Measurements from ENCODE around the gene ZNF789. TPM values are rescaled to one million over a fixed set of nuclear protein-coding genes. Genes with fewer than 3 reads are reported as not detected.

Gene ZNF789
- total and polyA plus RNA-seq, 10 of the 15 experiments (the other 5 are each of a cell fraction or from before 2014, with no cell fraction given): 5.6 to 44.6 (median 21.3) TPM

DNA sequence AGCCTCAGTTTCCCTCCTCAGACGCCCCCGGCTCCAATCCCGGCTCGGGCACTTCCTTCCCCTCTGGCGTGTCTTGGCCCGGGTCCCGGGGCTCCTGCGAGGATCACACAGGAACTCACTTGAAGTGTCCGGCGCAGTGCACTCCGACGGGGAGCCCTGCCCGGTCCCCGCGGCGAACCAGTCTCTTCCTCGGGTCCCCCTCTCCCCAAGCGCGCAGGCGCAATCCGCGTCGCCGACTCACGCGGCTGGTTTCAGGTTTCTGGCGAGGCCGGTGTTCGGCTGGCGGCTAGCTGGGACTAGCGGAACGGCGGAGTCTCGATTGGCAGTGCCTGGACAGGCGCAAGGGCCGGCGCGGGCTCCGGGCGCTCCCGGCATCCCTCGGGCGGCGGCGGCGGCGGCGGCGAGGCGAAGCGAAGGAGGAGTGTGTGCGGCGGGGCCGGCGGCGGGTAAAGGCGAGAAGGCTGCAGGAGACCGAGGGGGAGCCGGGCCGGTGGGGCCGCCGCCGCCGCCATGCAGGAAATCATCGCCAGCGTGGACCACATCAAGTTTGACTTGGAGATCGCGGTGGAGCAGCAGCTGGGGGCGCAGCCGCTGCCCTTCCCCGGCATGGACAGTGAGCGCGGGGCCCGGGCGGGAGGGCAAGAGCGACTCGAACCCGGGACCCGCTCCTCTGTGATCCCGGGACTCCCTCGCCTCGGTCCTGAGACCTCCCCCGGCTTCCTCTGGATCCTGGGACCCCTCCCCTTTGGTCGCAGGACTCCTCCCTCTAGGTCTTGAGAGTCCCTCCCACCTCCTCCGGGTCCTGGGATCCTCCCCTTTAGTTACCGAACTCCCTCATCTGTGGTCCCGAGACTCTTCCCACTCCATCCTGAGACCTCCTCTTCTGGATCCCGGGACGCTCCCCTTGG, 33.9 kb upstream of the ZNF789 start, which contains the start of the genes CPSF4 and PTCD1 (continued):
- TF ChIP-seq, protein P1, sequence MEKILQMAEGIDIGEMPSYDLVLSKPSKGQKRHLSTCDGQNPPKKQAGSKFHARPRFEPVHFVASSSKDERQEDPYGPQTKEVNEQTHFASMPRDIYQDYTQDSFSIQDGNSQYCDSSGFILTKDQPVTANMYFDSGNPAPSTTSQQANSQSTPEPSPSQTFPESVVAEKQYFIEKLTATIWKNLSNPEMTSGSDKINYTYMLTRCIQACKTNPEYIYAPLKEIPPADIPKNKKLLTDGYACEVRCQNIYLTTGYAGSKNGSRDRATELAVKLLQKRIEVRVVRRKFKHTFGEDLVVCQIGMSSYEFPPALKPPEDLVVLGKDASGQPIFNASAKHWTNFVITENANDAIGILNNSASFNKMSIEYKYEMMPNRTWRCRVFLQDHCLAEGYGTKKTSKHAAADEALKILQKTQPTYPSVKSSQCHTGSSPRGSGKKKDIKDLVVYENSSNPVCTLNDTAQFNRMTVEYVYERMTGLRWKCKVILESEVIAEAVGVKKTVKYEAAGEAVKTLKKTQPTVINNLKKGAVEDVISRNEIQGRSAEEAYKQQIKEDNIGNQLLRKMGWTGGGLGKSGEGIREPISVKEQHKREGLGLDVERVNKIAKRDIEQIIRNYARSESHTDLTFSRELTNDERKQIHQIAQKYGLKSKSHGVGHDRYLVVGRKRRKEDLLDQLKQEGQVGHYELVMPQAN (conservative IDR thresholded peaks at IDR 0.05): peak; percentile 88
- TF ChIP-seq POU2F2 (IDR thresholded peaks at IDR 0.05; ENCODE audit: borderline replicate concordance, low read depth, low read length) (peak; percentile 74; the same call in 2 of the 3 replicates), TCF12 (IDR thresholded peaks at IDR 0.05; ENCODE audit: low read depth, low read length) (peak; percentile 58; the same call in 1 of the 2 replicates), HDAC2 (IDR thresholded peaks at IDR 0.05) (no peak), SMAD5 (IDR thresholded peaks at IDR 0.05; ENCODE audit: low read depth) (peak; percentile 29; the same call in 1 of the 2 replicates), TBL1XR1 (IDR thresholded peaks at IDR 0.05; ENCODE audit: low read depth, low read length) (no peak; the same call in 1 of the 2 replicates), SP1 (IDR thresholded peaks at IDR 0.05; ENCODE audit: low read depth, low read length) (peak; percentile 52), KAT2A (conservative IDR thresholded peaks at IDR 0.05; ENCODE audit: control insufficient read depth, low read depth, low read length) (no peak), MEF2A (IDR thresholded peaks at IDR 0.05; ENCODE audit: insufficient read depth, low read depth, low read length) (peak; percentile 35; the same call in 1 of the 2 replicates)
- TF ChIP-seq, protein P2, sequence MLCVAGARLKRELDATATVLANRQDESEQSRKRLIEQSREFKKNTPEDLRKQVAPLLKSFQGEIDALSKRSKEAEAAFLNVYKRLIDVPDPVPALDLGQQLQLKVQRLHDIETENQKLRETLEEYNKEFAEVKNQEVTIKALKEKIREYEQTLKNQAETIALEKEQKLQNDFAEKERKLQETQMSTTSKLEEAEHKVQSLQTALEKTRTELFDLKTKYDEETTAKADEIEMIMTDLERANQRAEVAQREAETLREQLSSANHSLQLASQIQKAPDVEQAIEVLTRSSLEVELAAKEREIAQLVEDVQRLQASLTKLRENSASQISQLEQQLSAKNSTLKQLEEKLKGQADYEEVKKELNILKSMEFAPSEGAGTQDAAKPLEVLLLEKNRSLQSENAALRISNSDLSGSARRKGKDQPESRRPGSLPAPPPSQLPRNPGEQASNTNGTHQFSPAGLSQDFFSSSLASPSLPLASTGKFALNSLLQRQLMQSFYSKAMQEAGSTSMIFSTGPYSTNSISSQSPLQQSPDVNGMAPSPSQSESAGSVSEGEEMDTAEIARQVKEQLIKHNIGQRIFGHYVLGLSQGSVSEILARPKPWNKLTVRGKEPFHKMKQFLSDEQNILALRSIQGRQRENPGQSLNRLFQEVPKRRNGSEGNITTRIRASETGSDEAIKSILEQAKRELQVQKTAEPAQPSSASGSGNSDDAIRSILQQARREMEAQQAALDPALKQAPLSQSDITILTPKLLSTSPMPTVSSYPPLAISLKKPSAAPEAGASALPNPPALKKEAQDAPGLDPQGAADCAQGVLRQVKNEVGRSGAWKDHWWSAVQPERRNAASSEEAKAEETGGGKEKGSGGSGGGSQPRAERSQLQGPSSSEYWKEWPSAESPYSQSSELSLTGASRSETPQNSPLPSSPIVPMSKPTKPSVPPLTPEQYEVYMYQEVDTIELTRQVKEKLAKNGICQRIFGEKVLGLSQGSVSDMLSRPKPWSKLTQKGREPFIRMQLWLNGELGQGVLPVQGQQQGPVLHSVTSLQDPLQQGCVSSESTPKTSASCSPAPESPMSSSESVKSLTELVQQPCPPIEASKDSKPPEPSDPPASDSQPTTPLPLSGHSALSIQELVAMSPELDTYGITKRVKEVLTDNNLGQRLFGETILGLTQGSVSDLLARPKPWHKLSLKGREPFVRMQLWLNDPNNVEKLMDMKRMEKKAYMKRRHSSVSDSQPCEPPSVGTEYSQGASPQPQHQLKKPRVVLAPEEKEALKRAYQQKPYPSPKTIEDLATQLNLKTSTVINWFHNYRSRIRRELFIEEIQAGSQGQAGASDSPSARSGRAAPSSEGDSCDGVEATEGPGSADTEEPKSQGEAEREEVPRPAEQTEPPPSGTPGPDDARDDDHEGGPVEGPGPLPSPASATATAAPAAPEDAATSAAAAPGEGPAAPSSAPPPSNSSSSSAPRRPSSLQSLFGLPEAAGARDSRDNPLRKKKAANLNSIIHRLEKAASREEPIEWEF (IDR thresholded peaks at IDR 0.05; ENCODE audit: insufficient replicate concordance, low read depth, low read length): peak; percentile 99
- TF ChIP-seq, protein P3, sequence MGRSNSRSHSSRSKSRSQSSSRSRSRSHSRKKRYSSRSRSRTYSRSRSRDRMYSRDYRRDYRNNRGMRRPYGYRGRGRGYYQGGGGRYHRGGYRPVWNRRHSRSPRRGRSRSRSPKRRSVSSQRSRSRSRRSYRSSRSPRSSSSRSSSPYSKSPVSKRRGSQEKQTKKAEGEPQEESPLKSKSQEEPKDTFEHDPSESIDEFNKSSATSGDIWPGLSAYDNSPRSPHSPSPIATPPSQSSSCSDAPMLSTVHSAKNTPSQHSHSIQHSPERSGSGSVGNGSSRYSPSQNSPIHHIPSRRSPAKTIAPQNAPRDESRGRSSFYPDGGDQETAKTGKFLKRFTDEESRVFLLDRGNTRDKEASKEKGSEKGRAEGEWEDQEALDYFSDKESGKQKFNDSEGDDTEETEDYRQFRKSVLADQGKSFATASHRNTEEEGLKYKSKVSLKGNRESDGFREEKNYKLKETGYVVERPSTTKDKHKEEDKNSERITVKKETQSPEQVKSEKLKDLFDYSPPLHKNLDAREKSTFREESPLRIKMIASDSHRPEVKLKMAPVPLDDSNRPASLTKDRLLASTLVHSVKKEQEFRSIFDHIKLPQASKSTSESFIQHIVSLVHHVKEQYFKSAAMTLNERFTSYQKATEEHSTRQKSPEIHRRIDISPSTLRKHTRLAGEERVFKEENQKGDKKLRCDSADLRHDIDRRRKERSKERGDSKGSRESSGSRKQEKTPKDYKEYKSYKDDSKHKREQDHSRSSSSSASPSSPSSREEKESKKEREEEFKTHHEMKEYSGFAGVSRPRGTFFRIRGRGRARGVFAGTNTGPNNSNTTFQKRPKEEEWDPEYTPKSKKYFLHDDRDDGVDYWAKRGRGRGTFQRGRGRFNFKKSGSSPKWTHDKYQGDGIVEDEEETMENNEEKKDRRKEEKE (IDR thresholded peaks at IDR 0.05): no peak
- TF ChIP-seq, protein P4, sequence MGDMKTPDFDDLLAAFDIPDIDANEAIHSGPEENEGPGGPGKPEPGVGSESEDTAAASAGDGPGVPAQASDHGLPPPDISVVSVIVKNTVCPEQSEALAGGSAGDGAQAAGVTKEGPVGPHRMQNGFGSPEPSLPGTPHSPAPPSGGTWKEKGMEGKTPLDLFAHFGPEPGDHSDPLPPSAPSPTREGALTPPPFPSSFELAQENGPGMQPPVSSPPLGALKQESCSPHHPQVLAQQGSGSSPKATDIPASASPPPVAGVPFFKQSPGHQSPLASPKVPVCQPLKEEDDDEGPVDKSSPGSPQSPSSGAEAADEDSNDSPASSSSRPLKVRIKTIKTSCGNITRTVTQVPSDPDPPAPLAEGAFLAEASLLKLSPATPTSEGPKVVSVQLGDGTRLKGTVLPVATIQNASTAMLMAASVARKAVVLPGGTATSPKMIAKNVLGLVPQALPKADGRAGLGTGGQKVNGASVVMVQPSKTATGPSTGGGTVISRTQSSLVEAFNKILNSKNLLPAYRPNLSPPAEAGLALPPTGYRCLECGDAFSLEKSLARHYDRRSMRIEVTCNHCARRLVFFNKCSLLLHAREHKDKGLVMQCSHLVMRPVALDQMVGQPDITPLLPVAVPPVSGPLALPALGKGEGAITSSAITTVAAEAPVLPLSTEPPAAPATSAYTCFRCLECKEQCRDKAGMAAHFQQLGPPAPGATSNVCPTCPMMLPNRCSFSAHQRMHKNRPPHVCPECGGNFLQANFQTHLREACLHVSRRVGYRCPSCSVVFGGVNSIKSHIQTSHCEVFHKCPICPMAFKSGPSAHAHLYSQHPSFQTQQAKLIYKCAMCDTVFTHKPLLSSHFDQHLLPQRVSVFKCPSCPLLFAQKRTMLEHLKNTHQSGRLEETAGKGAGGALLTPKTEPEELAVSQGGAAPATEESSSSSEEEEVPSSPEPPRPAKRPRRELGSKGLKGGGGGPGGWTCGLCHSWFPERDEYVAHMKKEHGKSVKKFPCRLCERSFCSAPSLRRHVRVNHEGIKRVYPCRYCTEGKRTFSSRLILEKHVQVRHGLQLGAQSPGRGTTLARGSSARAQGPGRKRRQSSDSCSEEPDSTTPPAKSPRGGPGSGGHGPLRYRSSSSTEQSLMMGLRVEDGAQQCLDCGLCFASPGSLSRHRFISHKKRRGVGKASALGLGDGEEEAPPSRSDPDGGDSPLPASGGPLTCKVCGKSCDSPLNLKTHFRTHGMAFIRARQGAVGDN (IDR thresholded peaks at IDR 0.05): peak; percentile 84
